Tibial nerve (tissue), 4 donors: Measurements from ENCODE around the gene UGGT1. TPM values are rescaled to one million over a fixed set of nuclear protein-coding genes. Genes with fewer than 3 reads are reported as not detected.

Experiments
- DNase-seq, 2 donors: peaks; one replicate each; pipeline ENCODE4 v3.0.0-alpha.2; 2019; ENCODE audit warnings: low spot score in 2 of 2
- H3K27ac ChIP-seq, 4 donors: fragments of 200-600 bp; sonication (generic) in 3 of 4; one replicate each; pipeline ENCODE4 v1.5.1; 2017 to 2019; ENCODE audit warnings: mild to moderate bottlenecking in 1 of 4
- H3K27me3 ChIP-seq, 2 donors: fragments of 200-600 bp; sonication (generic) in 1 of 2; one replicate each; pipeline versions ENCODE4 v1.5.1 to v1.6.0; 2017 to 2019
- H3K36me3 ChIP-seq, 3 donors: fragments of 200-600 bp; sonication (generic); one replicate each; pipeline ENCODE4 v1.5.1; 2018 to 2019
- H3K4me1 ChIP-seq, 4 donors: fragments of 200-600 bp; sonication (generic) in 3 of 4; one replicate each; pipeline ENCODE4 v1.5.1; 2017 to 2019
- H3K4me3 ChIP-seq, 4 donors: fragments of 200-600 bp; sonication (generic) in 3 of 4; one replicate each; pipeline ENCODE4 v1.5.1; 2017 to 2019; ENCODE audit warnings: mild to moderate bottlenecking in 1 of 4, moderate library complexity in 1 of 4
- H3K9me3 ChIP-seq, 4 donors: fragments of 200-600 bp; sonication (generic) in 3 of 4; one replicate each; pipeline ENCODE4 v1.5.1; 2017 to 2019
- CTCF ChIP-seq, 5 experiments: fragments of 200-600 bp in 3 of 5; fragments of 450-650 bp in 2 of 5; sonication (generic) in 3 of 5; IDR thresholded peaks; one replicate each; pipeline ENCODE4 v1.5.1; 2016 to 2019; ENCODE audit warnings: antibody characterized with exemption in 5 of 5, mild to moderate bottlenecking in 3 of 5, moderate library complexity in 2 of 5
- EP300 ChIP-seq, 2 donors: sonication (generic); formaldehyde crosslinking; IDR thresholded peaks; one replicate each; pipeline ENCODE4 v1.6.1; 2017; ENCODE audit warnings: antibody characterized with exemption in 2 of 2, mild to moderate bottlenecking in 1 of 2
- POLR2A ChIP-seq, 2 donors: fragments of 450-650 bp; IDR thresholded peaks; one replicate each; pipeline ENCODE4 v1.6.1; 2017; ENCODE audit warnings: antibody characterized with exemption in 2 of 2, mild to moderate bottlenecking in 2 of 2, moderate library complexity in 2 of 2
- WGBS, 2 donors: methylation state at CpG; one replicate each; pipeline ENCODE4 v1.1.5; 2018; 5-methylcytosine and 5-hydroxymethylcytosine counted together
- total RNA-seq, 4 donors: library from RNA; depleted of rRNA; stranded (reverse); fragments of >200 nt; gene quantifications; one replicate each; pipeline ENCODE4 v1.1.0, GENCODE V29; 2016

Gene UGGT1
- total RNA-seq, 4 donors from 2014 or later = 57.1 to 92.7 (median 66.2) TPM

- 85 to 90% methylated on average over 6 of the region's 6 CpGs for WGBS, 2 donors
- no peak for TF ChIP-seq EP300 (IDR thresholded peaks at IDR 0.05)
- TF ChIP-seq POLR2A (IDR thresholded peaks at IDR 0.05) = no peak
- TF ChIP-seq CTCF (IDR thresholded peaks at IDR 0.05) = no peak
- Histone ChIP-seq H3K27ac (no peak overlapping the region), H3K4me1 (no peaks in the 10 kb centered on the region), H3K4me3 (no peak overlapping the region), H3K36me3 (peaks cover 3 to 91% (median 33%) of the 10 kb centered on the region in 3 donors), H3K9me3 (no peaks in the 10 kb centered on the region), H3K27me3 (no peaks in the 10 kb centered on the region)
- no peak for DNase-seq
Measured at GRCh38 chr2:128185576-128185975, 94.6 kb downstream of the UGGT1 start.

DNA sequence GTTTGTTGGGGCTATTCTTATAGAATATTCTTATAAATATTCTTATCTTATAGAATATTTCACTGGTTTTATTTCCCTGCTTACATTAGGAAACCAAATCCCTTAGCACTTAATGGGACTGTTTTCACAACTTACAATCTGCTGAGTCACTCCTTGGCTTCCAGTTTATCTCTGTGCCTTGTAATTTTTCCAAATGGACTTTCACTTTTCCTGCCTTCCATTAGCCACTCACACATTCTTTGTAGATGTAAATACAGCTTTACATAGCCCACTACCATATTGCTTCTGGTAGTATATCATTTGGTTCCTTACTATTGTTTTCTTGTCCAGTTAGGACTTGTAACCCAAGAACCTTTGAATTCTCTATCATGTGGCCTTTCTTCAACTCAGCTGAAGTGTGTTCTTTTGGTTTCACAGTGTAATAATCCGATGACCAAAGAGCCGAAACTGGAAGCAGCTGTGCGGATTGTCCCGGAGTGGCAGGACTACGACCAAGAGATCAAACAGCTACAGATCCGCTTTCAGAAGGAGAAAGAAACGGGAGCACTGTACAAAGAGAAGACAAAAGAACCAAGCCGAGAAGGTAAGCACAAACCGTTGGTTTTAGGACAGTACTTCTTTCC, 96.1 kb downstream of the UGGT1 start:
- H3K4me1 ChIP-seq = no peaks in the 10 kb centered on the region
- peak overlapping the region in 1 of 4 donors; percentile 2 for H3K27ac ChIP-seq
- no peaks in the 10 kb centered on the region for H3K27me3 ChIP-seq
- H3K9me3 ChIP-seq = no peaks in the 10 kb centered on the region
- DNase-seq = no peak
- no peak for TF ChIP-seq CTCF (IDR thresholded peaks at IDR 0.05)
- TF ChIP-seq POLR2A (IDR thresholded peaks at IDR 0.05) = no peak
- no peak for TF ChIP-seq EP300 (IDR thresholded peaks at IDR 0.05)
- 92% methylated on average over 9 of the region's 9 CpGs for WGBS, 2 donors
- H3K36me3 ChIP-seq = peaks cover 3 to 89% (median 25%) of the 10 kb centered on the region in 3 donors
- H3K4me3 ChIP-seq = no peak overlapping the region

GRCh38 chr2:128195435-128195984, 104.5 kb downstream of the UGGT1 start:
- H3K27ac ChIP-seq = no peak overlapping the region
- WGBS, 2 donors = 63 to 75% methylated on average over 6 of the region's 6 CpGs

GRCh38 chr2:128196026-128196425, 105.0 kb downstream of the UGGT1 start:
- DNase-seq = no peak
- no peak overlapping the region for H3K27ac ChIP-seq
- no peaks in the 10 kb centered on the region for H3K27me3 ChIP-seq
- WGBS, 2 donors = 80 to 81% methylated on average over 5 of the region's 5 CpGs
- no peaks in the 10 kb centered on the region for H3K9me3 ChIP-seq
- no peak for TF ChIP-seq CTCF (IDR thresholded peaks at IDR 0.05)
- TF ChIP-seq POLR2A (IDR thresholded peaks at IDR 0.05) = no peak
- TF ChIP-seq EP300 (IDR thresholded peaks at IDR 0.05) = no peak
- H3K4me3 ChIP-seq = no peak overlapping the region
- H3K36me3 ChIP-seq = peaks cover 0 to 22% (median 0%) of the 10 kb centered on the region in 3 donors
- H3K4me1 ChIP-seq = no peaks in the 10 kb centered on the region

More at GRCh38 chr2:128195435-128195984, 104.5 kb downstream of the UGGT1 start:
- Histone ChIP-seq H3K4me1 (no peaks in the 10 kb centered on the region), H3K4me3 (no peak overlapping the region), H3K9me3 (no peaks in the 10 kb centered on the region), H3K27me3 (no peaks in the 10 kb centered on the region), H3K36me3 (peaks cover 0 to 28% (median 4%) of the 10 kb centered on the region in 3 donors)
- no peak for TF ChIP-seq EP300 (IDR thresholded peaks at IDR 0.05)
- no peak for TF ChIP-seq CTCF (IDR thresholded peaks at IDR 0.05)
- DNase-seq = no peak

- H3K4me1 ChIP-seq = no peaks in the 10 kb centered on the region
- DNase-seq = no peak
- H3K36me3 ChIP-seq = peaks cover 0 to 18% (median 0%) of the 10 kb centered on the region in 3 donors
- no peak overlapping the region for H3K27ac ChIP-seq
- no peaks in the 10 kb centered on the region for H3K27me3 ChIP-seq
- TF ChIP-seq CTCF (IDR thresholded peaks at IDR 0.05) (no peak), POLR2A (IDR thresholded peaks at IDR 0.05) (no peak), EP300 (IDR thresholded peaks at IDR 0.05) (no peak)
- 59 to 66% methylated on average over 6 of the region's 6 CpGs for WGBS, 2 donors
- H3K9me3 ChIP-seq = no peaks in the 10 kb centered on the region
- H3K4me3 ChIP-seq = no peak overlapping the region
Measured at GRCh38 chr2:128196471-128196931, 105.5 kb downstream of the UGGT1 start.
